HCT116 (cell line): ENCODE data around the gene MTMR12.

Source experiments
- ELF1 ChIP-seq: IDR thresholded peaks from 2 replicates; pipeline ENCODE4 v1.6.1; 2012; ENCODE audit warnings: low read depth, borderline replicate concordance
- EZH2 ChIP-seq: fragments of 200-600 bp; sonication (generic); IDR thresholded peaks from 2 replicates; pipeline ENCODE4 v1.6.1; 2017; ENCODE audit warnings: antibody characterized with exemption, mixed run types
- POLR2A ChIP-seq: IDR thresholded peaks from 2 replicates; pipeline ENCODE4 v1.7.0; 2011; ENCODE audit warnings: borderline replicate concordance; ENCODE audit not compliant: insufficient read depth, insufficient read length; ENCODE audit errors: extremely low read depth
- POLR2AphosphoS5 ChIP-seq: IDR thresholded peaks from 2 replicates; pipeline ENCODE4 v1.6.1; 2011; ENCODE audit warnings: mild to moderate bottlenecking, low read depth, low read length, moderate library complexity
- SRF ChIP-seq: IDR thresholded peaks from 2 replicates; pipeline ENCODE4 v1.6.1; 2012; ENCODE audit warnings: low read depth
- TCF7L2 ChIP-seq: IDR thresholded peaks from 2 replicates; pipeline ENCODE4 v1.7.0; 2011; ENCODE audit warnings: borderline replicate concordance, inconsistent platforms; ENCODE audit not compliant: insufficient read depth, insufficient read length; ENCODE audit errors: extremely low read depth
- TF ChIP-seq, protein P1 (sequence below): IDR thresholded peaks from 2 replicates; pipeline ENCODE4 v1.6.1; 2012
- TF ChIP-seq, protein P2 (sequence below), 3 experiments: fragments of 200-600 bp in 1 of 3; sonication (generic) in 1 of 3; IDR thresholded peaks in 2 of 3; conservative IDR thresholded peaks in 1 of 3; 2 replicates each; pipeline ENCODE4 v1.5.1; 2012 to 2017; ENCODE audit warnings: low read depth in 2 of 3, low read length in 2 of 3, antibody characterized with exemption in 1 of 3, borderline replicate concordance in 1 of 3, control low read depth in 1 of 3, mild to moderate bottlenecking in 1 of 3, mixed read lengths in 1 of 3, mixed run types in 1 of 3, moderate library complexity in 1 of 3; ENCODE audit not compliant: insufficient read depth in 1 of 3
- TF ChIP-seq, protein P3 (sequence below): IDR thresholded peaks from 2 replicates; pipeline ENCODE4 v1.6.1; 2012; ENCODE audit warnings: low read depth

DNA sequence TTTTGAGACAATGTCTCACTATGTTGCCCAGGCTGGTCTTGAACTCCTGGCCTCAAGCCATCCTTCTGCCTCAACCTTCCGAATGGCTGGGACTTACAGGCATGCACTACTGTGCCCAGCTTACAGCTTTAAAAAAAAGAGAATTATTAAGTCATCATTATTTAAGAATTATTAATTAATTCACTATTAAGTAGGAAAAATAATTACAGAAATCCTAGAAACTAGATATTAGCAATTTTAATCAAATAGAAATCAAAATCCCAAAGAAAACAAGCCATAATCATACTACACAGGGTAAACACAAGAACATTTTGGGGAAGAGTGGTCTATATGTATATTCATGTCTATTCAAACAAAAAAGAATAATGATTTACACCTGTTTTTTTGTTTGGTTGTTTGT lies 19.6 kb upstream of the MTMR12 start:
- TF ChIP-seq, protein P1, sequence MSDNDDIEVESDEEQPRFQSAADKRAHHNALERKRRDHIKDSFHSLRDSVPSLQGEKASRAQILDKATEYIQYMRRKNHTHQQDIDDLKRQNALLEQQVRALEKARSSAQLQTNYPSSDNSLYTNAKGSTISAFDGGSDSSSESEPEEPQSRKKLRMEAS = no peak
- TF ChIP-seq POLR2A (no peak), ELF1 (no peak), EZH2 (no peak), POLR2AphosphoS5 (no peak), TCF7L2 (no peak), SRF (no peak)
- TF ChIP-seq, protein P2, sequence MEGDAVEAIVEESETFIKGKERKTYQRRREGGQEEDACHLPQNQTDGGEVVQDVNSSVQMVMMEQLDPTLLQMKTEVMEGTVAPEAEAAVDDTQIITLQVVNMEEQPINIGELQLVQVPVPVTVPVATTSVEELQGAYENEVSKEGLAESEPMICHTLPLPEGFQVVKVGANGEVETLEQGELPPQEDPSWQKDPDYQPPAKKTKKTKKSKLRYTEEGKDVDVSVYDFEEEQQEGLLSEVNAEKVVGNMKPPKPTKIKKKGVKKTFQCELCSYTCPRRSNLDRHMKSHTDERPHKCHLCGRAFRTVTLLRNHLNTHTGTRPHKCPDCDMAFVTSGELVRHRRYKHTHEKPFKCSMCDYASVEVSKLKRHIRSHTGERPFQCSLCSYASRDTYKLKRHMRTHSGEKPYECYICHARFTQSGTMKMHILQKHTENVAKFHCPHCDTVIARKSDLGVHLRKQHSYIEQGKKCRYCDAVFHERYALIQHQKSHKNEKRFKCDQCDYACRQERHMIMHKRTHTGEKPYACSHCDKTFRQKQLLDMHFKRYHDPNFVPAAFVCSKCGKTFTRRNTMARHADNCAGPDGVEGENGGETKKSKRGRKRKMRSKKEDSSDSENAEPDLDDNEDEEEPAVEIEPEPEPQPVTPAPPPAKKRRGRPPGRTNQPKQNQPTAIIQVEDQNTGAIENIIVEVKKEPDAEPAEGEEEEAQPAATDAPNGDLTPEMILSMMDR (IDR thresholded peaks at IDR 0.05 in 2 of 3, conservative IDR thresholded peaks at IDR 0.05 in 1 of 3; ENCODE audit: borderline replicate concordance in 1 of 3, insufficient read depth in 1 of 3, low read depth in 2 of 3, low read length in 2 of 3) = no peak
- TF ChIP-seq, protein P3, sequence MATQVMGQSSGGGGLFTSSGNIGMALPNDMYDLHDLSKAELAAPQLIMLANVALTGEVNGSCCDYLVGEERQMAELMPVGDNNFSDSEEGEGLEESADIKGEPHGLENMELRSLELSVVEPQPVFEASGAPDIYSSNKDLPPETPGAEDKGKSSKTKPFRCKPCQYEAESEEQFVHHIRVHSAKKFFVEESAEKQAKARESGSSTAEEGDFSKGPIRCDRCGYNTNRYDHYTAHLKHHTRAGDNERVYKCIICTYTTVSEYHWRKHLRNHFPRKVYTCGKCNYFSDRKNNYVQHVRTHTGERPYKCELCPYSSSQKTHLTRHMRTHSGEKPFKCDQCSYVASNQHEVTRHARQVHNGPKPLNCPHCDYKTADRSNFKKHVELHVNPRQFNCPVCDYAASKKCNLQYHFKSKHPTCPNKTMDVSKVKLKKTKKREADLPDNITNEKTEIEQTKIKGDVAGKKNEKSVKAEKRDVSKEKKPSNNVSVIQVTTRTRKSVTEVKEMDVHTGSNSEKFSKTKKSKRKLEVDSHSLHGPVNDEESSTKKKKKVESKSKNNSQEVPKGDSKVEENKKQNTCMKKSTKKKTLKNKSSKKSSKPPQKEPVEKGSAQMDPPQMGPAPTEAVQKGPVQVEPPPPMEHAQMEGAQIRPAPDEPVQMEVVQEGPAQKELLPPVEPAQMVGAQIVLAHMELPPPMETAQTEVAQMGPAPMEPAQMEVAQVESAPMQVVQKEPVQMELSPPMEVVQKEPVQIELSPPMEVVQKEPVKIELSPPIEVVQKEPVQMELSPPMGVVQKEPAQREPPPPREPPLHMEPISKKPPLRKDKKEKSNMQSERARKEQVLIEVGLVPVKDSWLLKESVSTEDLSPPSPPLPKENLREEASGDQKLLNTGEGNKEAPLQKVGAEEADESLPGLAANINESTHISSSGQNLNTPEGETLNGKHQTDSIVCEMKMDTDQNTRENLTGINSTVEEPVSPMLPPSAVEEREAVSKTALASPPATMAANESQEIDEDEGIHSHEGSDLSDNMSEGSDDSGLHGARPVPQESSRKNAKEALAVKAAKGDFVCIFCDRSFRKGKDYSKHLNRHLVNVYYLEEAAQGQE = no peak
